M059J (cell line): ENCODE measurements around the gene LRRC71. TPM values are rescaled to one million over a fixed set of nuclear protein-coding genes. Genes with fewer than 3 reads are reported as not detected.

Experiments
- DNase-seq: peaks from one replicate; pipeline ENCODE4 v3.0.0-alpha.2; 2012; ENCODE audit warnings: low read depth
- total RNA-seq: library from RNA; depleted of rRNA; stranded (reverse); fragments of >200 nt; shearing (Covaris generic); gene quantifications from 2 replicates; pipeline ENCODE4 v1.2.3, GENCODE V29; 2014

LRRC71 gene
- total RNA-seq, 1 experiment from 2014 or later, result not detected

DNA sequence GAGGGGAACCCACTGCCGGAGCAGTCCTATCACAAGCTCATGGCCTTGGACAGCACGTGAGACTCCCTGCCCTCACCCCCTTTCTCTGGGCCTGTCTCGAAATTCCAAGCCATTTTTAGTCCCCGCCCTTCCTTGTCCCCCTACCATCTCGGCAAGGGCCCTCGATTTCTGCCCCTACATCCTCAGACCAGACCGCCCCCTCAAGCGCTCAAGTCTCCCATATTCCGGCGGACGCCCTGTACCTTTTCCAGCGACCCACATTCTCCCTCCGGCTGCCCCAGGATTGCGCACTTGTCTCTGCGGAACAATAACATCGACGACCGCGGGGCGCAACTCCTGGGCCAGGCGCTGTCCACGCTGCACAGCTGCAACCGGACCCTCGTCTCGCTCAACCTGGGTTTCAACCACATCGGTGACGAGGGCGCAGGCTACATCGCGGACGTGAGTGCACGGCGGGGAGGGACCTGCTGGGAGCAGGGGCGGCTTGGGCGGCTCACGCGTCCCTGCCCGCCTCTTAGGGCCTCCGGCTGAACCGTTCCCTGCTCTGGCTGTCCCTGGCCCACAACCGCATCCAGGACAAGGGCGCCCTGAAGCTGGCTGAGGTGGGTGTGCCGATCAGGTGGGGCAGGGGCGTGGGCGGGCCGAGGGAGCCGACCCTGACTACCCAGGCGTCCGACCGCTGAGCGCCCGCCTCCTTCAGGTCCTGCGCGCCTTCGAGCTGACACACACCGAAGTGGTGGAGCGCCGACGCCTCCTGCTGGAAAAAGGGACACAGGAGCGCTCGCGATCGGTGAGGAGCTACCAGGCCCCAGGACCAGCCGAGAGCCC, 7.0 kb downstream of the LRRC71 start:
- DNase-seq, result peak; percentile 79

DNA sequence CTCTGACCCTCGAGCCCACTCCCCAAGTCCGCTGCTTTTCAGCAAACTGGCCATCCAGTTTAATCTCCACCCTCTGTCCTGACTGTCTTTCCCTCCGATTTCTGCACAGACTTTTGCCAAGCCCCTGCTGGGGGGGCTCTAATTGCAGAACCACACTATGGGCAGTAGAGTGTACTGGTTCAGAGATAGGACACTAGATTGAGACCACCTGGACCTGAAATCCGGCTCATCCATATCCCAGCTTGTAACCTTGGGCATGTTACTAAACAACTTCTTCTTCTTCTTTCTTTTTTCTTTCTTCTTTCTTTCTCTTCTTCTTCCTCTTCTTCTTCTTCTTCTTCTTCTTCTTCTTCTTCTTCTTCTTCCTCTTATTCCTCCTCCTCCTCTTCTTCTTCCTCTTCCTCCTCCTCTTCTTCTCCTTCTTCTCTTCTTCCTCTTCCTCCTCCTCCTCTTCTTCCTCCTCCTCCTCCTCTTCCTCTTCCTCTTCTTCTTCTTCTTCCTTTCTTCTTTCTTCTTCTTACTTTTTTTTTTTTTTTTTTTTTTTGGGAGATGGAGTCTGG, 7.7 kb downstream of the LRRC71 start:
- DNase-seq, result no peak

GRCh38 chr1:156929596-156930238, 9.3 kb downstream of the LRRC71 start:
- DNase-seq, result no peak

GRCh38 chr1:156930483-156930882, 10.1 kb downstream of the LRRC71 start:
- DNase-seq, result no peak

DNA sequence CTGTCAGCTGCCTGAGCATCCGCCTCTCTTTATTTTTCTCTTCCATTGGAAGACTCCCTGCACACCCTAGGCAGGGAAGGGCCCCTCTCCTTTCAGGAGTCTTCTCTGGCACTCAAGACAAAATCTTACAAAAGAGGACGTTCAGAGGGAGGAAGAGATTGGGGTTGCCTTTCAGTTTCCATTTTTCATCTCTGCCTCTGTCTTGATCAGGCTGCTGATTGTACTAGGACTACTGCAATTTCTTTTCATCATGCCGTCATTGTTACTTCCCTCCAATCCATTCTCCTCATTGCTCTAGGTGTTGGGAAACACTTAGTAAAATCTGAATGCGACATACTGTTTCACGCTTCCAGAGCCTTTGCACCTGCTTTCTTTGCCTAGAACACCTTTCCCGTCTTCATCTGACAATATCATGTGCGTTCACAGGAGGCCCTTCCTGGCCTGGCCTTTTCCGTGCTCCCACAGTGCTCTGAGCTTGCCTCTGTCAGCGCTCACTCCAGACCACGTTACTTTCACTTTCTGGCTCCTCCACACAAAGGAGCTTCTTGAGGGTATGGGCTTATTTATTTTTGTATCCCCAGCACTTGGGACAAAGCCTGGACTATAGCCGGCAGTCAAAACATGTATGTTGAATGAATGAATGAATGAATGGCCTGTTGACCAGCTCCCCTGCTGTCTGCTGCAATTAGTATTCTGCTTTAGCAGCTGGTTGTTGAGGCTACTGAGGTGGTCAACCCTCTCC, 10.9 kb downstream of the LRRC71 start:
- no peak for DNase-seq

- no peak for DNase-seq
Measured at GRCh38 chr1:156931974-156932710, 11.7 kb downstream of the LRRC71 start.

DNA sequence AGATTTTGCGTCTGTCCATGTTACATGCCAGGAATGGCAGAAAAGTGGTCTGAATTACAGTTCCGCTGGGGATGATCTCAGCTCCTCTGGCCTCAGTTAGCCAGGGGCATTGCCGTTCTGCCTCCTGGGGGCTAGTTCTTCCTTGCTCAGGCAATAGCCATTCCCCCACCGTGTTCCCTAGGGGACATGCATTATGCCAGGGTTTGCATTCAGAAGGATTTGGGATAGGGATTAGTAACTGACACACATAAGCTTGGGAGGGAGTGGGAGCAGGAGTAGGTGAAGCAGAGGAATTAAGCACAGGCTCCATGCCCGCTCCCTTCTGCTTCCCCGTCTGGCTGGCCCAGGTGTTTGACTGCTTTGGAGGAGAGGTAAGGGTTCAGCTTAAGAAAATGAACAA, 12.7 kb downstream of the LRRC71 start:
- DNase-seq, result no peak

DNA sequence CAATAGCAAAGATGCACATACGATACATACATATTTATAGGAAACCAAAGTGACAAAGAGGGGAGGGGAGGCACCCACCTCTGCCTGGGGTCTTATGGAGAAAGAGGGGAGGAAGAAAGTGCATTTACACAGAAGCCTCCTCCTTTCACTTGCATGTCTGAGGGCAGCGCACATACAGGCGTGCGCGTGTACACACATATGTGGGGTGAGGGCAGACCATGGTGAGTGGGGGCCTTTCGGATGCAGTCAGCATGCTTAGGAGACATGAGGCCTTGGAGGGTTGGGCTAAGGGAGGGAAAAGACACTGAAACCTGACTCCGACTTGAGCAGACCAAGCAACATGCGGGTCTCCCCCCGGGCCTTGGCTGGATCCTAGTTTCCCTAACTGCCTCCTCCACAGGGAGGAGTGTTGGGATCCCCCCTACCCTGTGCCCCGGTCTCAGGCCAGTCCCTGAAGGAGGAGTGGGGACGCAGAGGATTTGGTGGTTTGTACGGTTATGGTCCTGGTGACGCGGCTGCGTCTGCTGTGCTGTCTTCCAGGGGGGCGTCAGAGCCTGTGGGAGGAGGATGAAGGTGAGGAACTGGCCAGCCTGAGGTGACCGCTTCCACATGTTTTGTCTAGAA, 15.2 kb downstream of the LRRC71 start:
- DNase-seq, result no peak

GRCh38 chr1:156936191-156936590, 15.8 kb downstream of the LRRC71 start:
- no peak for DNase-seq

DNA sequence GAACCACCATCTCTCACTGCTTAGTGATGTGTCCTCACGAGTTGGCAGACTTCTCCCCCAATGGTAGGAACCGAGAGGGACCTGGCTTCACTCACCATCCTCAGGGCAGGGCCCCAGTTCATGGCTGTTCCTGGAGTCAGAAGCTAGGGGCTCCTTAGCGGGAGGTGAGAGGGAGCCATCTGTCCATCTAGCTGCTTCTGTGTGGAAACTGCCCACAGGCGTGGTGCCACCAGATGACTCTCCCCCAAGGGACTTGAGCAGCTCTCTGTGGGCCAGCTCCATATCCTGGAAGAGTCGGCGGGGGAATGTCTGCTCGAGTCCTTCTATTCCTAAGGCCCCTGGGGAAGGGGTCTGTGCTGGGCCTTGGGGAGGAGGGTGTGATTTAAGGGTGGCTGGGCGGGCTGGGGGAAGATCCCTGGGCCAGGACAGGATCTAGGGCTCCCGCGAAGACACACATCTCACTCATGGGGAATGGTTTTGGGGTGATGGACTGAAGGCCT, 16.3 kb downstream of the LRRC71 start:
- no peak for DNase-seq

DNA sequence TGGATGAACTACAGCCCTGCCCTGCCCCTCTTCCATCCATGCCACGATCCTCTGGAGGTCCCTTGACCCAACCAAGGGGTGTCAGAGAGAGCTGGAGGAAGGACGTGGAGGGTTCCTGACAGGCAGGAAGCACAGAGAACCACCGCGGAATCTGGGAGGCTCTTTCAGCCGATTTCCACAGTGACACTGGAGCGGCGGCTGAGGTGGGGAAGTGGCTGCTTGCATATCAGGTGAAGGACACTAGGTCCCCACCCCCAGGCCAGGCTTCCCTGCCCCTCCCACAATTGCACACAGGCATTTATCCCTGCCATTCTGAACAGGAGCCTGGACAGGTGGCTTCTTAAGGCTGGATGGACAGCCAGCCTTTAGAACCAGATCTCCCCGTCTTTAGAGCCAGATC, 17.5 kb downstream of the LRRC71 start:
- no peak for DNase-seq

- no peak for DNase-seq
Measured at GRCh38 chr1:156938813-156939212, 18.4 kb downstream of the LRRC71 start.

- no peak for DNase-seq
Measured at GRCh38 chr1:156939786-156940334, 19.4 kb downstream of the LRRC71 start.

DNA sequence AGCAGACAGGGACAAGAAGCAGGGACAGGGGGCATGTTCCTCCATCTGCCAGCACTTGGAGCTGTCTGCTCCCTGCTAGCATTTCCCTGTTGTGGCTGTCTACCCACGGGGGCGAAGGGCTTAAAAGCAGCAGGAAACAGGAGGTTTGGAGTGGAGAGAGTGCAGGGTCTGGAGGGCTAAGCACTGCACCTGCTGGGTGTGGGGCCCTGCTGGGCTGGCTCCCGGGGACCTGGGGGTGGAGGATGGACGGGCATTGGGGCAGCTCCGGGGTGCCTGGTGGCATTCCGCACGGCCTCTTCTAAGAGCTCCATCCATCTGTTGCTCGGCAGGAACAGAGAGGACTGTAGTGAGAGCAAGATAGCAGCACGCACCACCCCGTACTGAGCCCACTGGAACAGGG, 21.2 kb downstream of the LRRC71 start:
- no peak for DNase-seq

DNA sequence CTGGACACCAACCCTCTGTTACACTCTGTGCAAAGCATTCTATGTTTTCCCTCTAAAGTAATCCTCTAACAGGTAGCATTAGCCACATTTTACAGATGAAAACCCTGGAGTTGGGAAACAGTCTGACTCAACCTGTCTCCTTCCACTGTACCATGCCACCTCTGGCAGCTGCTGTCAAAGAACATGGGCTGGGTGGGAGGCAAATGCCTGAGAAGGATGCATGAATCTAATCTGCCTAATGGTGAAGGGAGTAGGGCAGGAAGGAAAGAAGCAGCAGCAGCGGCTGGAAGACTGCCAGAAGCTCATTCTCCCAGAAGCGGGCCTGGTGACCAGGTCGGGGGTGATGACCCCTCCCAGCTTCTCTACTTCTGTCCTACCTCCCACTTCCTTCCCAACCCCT, 21.7 kb downstream of the LRRC71 start:
- DNase-seq, result no peak

- DNase-seq, result no peak
Measured at GRCh38 chr1:156942576-156942975, 22.1 kb downstream of the LRRC71 start.

GRCh38 chr1:156943756-156944155, 23.3 kb downstream of the LRRC71 start:
- DNase-seq, result no peak

GRCh38 chr1:156944268-156944667, 23.8 kb downstream of the LRRC71 start:
- DNase-seq, result no peak

- no peak for DNase-seq
Measured at GRCh38 chr1:156944848-156945247, 24.4 kb downstream of the LRRC71 start.

- no peak for DNase-seq
Measured at GRCh38 chr1:156945881-156946661, 25.6 kb downstream of the LRRC71 start.
